GM21576 (cell line): ENCODE data around the gene TARBP2.

Experiments used
- ATAC-seq: cut with Tn5 transposase; IDR thresholded peaks from one replicate; pipeline ENCODE4 v1.9.1; 2021; ENCODE audit warnings: mild to moderate bottlenecking, moderate library complexity; ENCODE audit not compliant: unreplicated experiment

Gene TARBP2

GRCh38 chr12:53551889-53552291 lies 50.8 kb downstream of the TARBP2 start:
- ATAC-seq, result no peak

DNA sequence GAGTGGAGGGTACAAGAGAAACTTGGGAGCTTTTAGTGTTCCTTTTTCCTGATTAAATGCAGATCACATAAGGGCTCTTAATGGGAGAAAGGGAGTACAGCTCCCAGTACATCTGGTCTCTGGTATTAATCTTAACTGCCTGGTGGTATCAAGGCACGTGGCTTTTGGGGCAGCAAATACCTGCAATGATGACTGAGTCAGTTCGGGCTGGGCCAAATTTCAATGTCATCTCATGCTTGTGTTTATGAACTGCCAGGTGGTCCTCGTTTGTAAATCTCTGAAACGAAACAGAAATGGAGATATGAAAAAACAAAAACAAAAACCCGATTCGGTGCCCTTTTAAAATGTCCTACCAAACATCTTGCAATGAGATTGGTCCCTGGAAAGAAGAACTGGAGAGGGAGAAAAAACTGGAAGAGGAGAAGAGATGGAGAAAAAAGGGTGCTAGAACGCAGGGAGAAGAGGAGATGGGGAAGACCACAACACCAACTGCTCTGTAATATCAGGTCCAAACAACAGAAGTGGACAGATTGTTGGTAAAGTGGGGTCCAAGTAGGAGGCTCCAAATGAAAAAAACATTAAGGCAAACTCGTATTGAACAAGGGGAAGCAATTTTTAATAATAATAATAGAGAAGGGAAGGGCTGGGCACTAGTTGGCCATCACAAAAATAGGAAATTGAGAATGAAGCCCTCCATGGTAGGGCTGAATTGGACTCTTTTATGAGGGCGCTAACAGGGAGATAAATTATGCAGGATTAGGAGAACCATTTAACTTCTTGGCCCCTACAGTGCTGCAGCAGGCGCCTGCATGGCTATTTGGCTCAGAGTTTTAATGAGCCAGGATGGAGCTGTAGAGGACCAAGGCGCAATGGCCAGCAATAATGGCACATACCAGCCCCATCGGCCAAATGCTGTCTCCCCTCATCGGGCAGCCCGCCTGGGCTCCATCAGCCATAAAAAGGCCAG lies 51.6 kb downstream of the TARBP2 start:
- no peak for ATAC-seq
